ENCODE data around the gene TNNT2. TPM values are rescaled to one million over a fixed set of nuclear protein-coding genes. Genes with fewer than 3 reads are reported as not detected.
A peak's percentile ranks its signal among the peaks of the same experiment; 100 is the strongest.

TNNT2 gene
- total RNA-seq, 1 donor from 2014 or later = not detected

GRCh38 chr1:201359031-201359872, 18.2 kb downstream of the TNNT2 start:
- H3K4me1 Mint-ChIP-seq (ENCODE audit: low read depth, unreplicated experiment) = peaks cover 3% of the 10 kb centered on the region
- H3K27ac Mint-ChIP-seq (ENCODE audit: unreplicated experiment) = no peak overlapping the region
- no peaks in the 10 kb centered on the region for H3K36me3 Mint-ChIP-seq (ENCODE audit: unreplicated experiment)
- DNase-seq = peak; percentile 35
- no peak overlapping the region for H3K4me3 Mint-ChIP-seq (ENCODE audit: unreplicated experiment)
- no peak for TF ChIP-seq CTCF (IDR thresholded peaks at IDR 0.05; ENCODE audit: partially characterized antibody, unreplicated experiment)
- H3K27me3 Mint-ChIP-seq (ENCODE audit: unreplicated experiment) = peaks cover 14% of the 10 kb centered on the region
- H3K9me3 Mint-ChIP-seq (ENCODE audit: unreplicated experiment) = peaks cover 1% of the 10 kb centered on the region

- Mint-ChIP-seq H3K36me3 (ENCODE audit: unreplicated experiment) (no peaks in the 10 kb centered on the region), H3K27me3 (ENCODE audit: unreplicated experiment) (peaks cover 14% of the 10 kb centered on the region), H3K4me3 (ENCODE audit: unreplicated experiment) (no peak overlapping the region)
These were observed 18.9 kb downstream of the TNNT2 start for GRCh38 chr1:201358596-201358995.

GRCh38 chr1:201357636-201358348, 19.7 kb downstream of the TNNT2 start:
- Mint-ChIP-seq H3K4me3 (ENCODE audit: unreplicated experiment) (no peak overlapping the region), H3K4me1 (ENCODE audit: low read depth, unreplicated experiment) (peaks cover 3% of the 10 kb centered on the region), H3K27ac (ENCODE audit: unreplicated experiment) (no peak overlapping the region), H3K9me3 (ENCODE audit: unreplicated experiment) (peaks cover 1% of the 10 kb centered on the region), H3K27me3 (ENCODE audit: unreplicated experiment) (peaks cover 14% of the 10 kb centered on the region), H3K36me3 (ENCODE audit: unreplicated experiment) (no peaks in the 10 kb centered on the region)
- DNase-seq = no peak
- TF ChIP-seq CTCF (IDR thresholded peaks at IDR 0.05; ENCODE audit: partially characterized antibody, unreplicated experiment) = no peak

More at GRCh38 chr1:201358596-201358995, 18.9 kb downstream of the TNNT2 start:
- H3K9me3 Mint-ChIP-seq (ENCODE audit: unreplicated experiment) = peaks cover 1% of the 10 kb centered on the region
- DNase-seq = no peak
- peaks cover 3% of the 10 kb centered on the region for H3K4me1 Mint-ChIP-seq (ENCODE audit: low read depth, unreplicated experiment)
- H3K27ac Mint-ChIP-seq (ENCODE audit: unreplicated experiment) = no peak overlapping the region
- no peak for TF ChIP-seq CTCF (IDR thresholded peaks at IDR 0.05; ENCODE audit: partially characterized antibody, unreplicated experiment)

- no peak overlapping the region for H3K4me3 Mint-ChIP-seq (ENCODE audit: unreplicated experiment)
These were observed 20.3 kb downstream of the TNNT2 start for GRCh38 chr1:201357211-201357610.

More at GRCh38 chr1:201357211-201357610, 20.3 kb downstream of the TNNT2 start:
- Mint-ChIP-seq H3K9me3 (ENCODE audit: unreplicated experiment) (peaks cover 1% of the 10 kb centered on the region), H3K36me3 (ENCODE audit: unreplicated experiment) (no peaks in the 10 kb centered on the region), H3K27me3 (ENCODE audit: unreplicated experiment) (peaks cover 14% of the 10 kb centered on the region), H3K27ac (ENCODE audit: unreplicated experiment) (no peak overlapping the region), H3K4me1 (ENCODE audit: low read depth, unreplicated experiment) (peaks cover 3% of the 10 kb centered on the region)
- DNase-seq = no peak
- no peak for TF ChIP-seq CTCF (IDR thresholded peaks at IDR 0.05; ENCODE audit: partially characterized antibody, unreplicated experiment)

Data from glutamatergic neuron (in vitro differentiated cells).